Measurements from ENCODE around the gene UCKL1. TPM values are rescaled to one million over a fixed set of nuclear protein-coding genes. Genes with fewer than 3 reads are reported as not detected.
A peak's percentile ranks its signal among the peaks of the same experiment; 100 is the strongest.
"Not testable (repeated sequence)": the region's sequence is repeated elsewhere in the genome, so short reads cannot be mapped to it uniquely, and the experiment has no call there.

UCKL1 gene
- total RNA-seq, 6 experiments from 2014 or later, result 13.1 to 28.5 (median 16.9) TPM

DNA sequence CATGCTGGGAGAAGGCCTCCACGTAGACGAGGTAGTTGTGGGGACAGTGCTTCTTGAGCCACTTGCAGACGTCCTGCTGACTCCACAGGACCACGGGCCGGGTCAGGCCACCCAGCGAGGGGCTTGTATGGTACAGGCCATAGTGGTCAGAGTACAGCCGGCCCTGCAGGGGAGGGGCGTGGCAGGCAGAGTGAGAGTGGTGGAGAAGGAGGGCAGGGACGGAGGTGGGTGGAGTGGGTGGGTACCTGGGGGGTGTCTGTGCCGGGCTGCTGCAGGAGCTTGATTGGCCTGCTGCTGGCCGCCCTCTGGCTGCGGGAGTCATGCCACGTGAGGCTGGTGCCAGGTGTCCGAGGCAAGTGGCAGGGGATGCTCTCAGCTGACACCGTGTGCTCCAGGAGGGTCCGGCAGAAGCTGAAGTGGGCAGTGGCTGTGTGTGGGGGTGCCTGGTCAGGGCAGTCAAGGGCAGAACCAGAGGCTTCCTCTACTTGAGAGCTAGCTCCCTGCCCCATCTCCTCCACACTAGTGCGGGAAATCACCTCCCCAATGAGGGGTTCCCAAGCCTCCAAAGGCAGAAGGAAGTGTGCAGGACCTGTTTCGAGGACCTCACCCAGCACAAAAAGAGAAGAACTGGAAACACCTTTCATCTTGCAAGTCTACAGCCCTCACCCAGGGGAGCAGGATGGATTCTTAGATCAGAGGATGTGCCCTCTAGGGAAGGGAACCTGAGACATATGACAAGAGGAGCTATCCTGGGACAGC is 20.9 kb upstream of the UCKL1 start:
- DNase-seq (peak in 1 of 3 donors; percentile 54), ATAC-seq (no peak)
- Histone ChIP-seq H3K4me1 (peaks cover 0 to 31% (median 14%) of the 10 kb centered on the region in 4 donors), H3K27me3 (no peaks in the 10 kb centered on the region), H3K4me3 (no peak overlapping the region), H3K9me3 (no peaks in the 10 kb centered on the region), H3K36me3 (no peaks in the 10 kb centered on the region), H3K27ac (no peak overlapping the region)
- 50% methylated on average over 4 of the region's 18 CpGs for WGBS (ENCODE audit: insufficient coverage, low coverage, low lambda C conversion rate, missing lambda C conversion rate)
- intact Hi-C loops (cut with DNase I), result loop anchor here (10.0 kb wide), 2 partner anchors 432 to 442 kb away; partner anchors contain the start of genes PTK6 (in 1 of the 2) and SRMS (in 1 of the 2)
- TF ChIP-seq POLR2A (IDR thresholded peaks at IDR 0.05), result no peak
- TF ChIP-seq, protein P1, sequence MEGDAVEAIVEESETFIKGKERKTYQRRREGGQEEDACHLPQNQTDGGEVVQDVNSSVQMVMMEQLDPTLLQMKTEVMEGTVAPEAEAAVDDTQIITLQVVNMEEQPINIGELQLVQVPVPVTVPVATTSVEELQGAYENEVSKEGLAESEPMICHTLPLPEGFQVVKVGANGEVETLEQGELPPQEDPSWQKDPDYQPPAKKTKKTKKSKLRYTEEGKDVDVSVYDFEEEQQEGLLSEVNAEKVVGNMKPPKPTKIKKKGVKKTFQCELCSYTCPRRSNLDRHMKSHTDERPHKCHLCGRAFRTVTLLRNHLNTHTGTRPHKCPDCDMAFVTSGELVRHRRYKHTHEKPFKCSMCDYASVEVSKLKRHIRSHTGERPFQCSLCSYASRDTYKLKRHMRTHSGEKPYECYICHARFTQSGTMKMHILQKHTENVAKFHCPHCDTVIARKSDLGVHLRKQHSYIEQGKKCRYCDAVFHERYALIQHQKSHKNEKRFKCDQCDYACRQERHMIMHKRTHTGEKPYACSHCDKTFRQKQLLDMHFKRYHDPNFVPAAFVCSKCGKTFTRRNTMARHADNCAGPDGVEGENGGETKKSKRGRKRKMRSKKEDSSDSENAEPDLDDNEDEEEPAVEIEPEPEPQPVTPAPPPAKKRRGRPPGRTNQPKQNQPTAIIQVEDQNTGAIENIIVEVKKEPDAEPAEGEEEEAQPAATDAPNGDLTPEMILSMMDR (IDR thresholded peaks at IDR 0.05), result no peak

DNA sequence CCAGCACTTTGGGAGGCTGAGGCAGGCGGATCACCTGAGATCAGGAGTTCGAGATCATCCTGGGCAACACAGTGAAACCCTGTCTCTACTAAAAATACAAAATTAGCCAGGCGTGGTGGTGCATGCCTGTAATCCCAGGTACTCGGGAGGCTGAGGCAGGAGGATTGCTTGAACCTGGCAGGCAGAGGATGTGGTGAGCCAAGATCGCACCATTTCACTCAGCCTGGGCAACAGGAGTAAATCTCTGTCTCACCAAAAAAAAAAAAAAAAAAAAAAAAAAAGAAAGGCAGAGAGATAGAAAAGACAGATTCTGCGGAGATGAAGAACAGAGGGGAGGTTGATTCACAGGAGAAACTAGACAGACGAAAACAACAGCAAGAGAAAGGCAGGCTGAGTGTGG is 20.3 kb upstream of the UCKL1 start:
- WGBS (ENCODE audit: insufficient coverage, low coverage, low lambda C conversion rate, missing lambda C conversion rate), result 72% methylated on average over 4 of the region's 7 CpGs
- H3K27me3 ChIP-seq, H3K27ac ChIP-seq: not testable (repeated sequence)

DNA sequence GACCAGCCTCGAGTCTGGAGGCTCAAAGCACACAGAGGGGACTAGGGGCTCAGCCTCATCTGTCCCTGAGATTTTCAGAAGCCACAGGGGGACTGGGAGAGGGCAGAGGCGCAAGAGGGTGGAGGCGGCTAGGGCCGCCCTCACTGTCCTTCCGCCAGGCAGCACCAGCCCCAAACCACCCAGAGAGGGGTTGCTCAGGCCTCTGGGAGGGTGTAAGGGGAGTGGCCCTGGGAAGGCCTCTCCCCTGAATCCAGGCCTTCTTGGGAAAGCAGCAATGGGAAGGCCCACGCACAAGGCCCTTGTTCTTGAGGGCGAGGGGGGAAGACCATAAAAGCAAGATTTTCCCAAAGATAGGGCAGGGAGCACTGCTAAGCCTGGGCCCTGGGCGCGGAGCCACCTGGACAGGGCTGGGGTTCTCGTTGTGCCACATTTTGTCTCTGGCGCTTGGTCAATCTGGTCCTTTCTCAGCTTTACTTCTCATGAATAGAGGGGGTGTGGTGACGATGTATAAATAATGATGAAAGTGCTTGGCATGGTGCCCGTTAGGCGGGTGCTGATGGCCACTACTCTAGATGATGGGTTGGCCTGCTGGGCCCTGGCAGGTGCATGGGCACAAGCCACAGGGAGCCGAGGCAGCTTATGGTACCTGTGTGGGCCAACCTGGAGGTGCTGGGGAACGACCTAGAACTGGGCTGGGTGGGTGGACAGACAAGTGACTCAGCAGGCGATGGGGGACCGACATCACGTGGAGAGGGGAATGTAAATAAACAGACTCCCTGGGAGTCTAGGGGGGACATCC is 18.4 kb upstream of the UCKL1 start:
- Histone ChIP-seq H3K36me3 (no peaks in the 10 kb centered on the region), H3K4me3 (no peak overlapping the region), H3K27ac (peak overlapping the region in 1 of 3 donors; percentile 19), H3K4me1 (peaks cover 0 to 17% (median 6%) of the 10 kb centered on the region in 4 donors), H3K9me3 (no peaks in the 10 kb centered on the region), H3K27me3 (no peaks in the 10 kb centered on the region)
- DNase-seq (peak; percentile 52 to 85 (median 78)), ATAC-seq (peak; percentile 24 to 53 (median 31))
- 45% methylated on average over 9 of the region's 19 CpGs for WGBS (ENCODE audit: insufficient coverage, low coverage, low lambda C conversion rate, missing lambda C conversion rate)
- TF ChIP-seq POLR2A (IDR thresholded peaks at IDR 0.05), result no peak
- TF ChIP-seq, protein P1 (IDR thresholded peaks at IDR 0.05), result no peak
- intact Hi-C loops (cut with DNase I), result loop anchor here (10.0 kb wide), 2 partner anchors 430 to 440 kb away; partner anchors contain the start of genes PTK6 (in 1 of the 2) and SRMS (in 1 of the 2)

More for the DNA sequence above, 20.3 kb upstream of the UCKL1 start:
- peaks cover 0 to 25% (median 10%) of the 10 kb centered on the region in 4 donors for H3K4me1 ChIP-seq
- not testable (repeated sequence) for H3K4me3 ChIP-seq, H3K36me3 ChIP-seq, DNase-seq, H3K9me3 ChIP-seq, ATAC-seq
- intact Hi-C loops (cut with DNase I), result loop anchor here (10.0 kb wide), 2 partner anchors 432 to 442 kb away; partner anchors contain the start of genes PTK6 (in 1 of the 2) and SRMS (in 1 of the 2)

DNA sequence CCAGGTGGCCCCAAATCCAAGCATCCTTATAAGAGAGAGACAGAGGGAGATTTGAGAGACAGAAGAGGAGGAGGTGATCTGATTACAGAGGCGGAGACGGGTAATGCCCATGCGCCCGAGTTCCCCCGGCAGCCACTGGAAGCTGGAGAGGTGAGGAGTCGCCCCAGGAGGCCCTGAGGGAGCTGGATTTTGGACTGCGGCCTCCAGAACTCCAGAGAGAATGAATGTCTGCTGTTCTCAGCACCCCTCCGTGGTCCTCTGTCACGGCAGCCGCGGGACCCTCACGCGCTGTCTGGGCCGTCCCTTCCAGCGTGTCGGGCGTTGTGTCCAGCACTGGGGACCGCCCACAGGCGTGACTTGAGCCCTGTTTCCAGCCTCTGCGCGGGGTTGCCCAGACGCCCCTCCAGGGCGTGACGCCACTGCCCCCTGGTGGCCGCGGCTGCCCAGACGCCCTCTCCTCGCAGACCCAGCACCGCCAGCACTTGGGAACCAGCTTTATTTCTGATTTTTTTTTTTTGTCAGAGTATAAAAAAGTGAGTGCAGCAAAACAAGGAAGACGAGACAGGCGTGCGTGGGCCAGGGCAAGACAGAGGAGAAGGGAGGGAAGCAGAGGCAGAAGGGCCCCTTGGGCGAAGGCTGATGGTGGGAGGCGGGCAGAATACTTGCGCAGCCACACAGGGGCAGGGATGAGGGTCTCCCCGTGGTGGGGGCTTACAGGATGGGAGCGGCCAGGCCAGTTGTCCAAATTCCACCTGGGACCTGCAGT is 17.6 kb upstream of the UCKL1 start:
- no peaks in the 10 kb centered on the region for H3K36me3 ChIP-seq
- ATAC-seq (peak; percentile 76 to 86 (median 82)), DNase-seq (peak; percentile 91 to 93 (median 91))
- H3K27me3 ChIP-seq, result no peaks in the 10 kb centered on the region
- 21% methylated on average over 14 of the region's 37 CpGs for WGBS (ENCODE audit: insufficient coverage, low coverage, low lambda C conversion rate, missing lambda C conversion rate)
- H3K27ac ChIP-seq, result peak overlapping the region in 1 of 3 donors; percentile 19
- intact Hi-C loops (cut with DNase I), result loop anchor here (10.0 kb wide), 2 partner anchors 429 to 439 kb away; partner anchors contain the start of genes PTK6 (in 1 of the 2) and SRMS (in 1 of the 2)
- no peaks in the 10 kb centered on the region for H3K9me3 ChIP-seq
- H3K4me1 ChIP-seq, result peaks cover 0 to 18% (median 6%) of the 10 kb centered on the region in 4 donors
- H3K4me3 ChIP-seq, result peak overlapping the region; percentile 23 to 45 (median 39)
- no peak for TF ChIP-seq POLR2A (IDR thresholded peaks at IDR 0.05)
- TF ChIP-seq, protein P1 (IDR thresholded peaks at IDR 0.05), result peak; percentile 94 to 100 (median 99)
